ENCODE results near the gene SYNE3.

DNA sequence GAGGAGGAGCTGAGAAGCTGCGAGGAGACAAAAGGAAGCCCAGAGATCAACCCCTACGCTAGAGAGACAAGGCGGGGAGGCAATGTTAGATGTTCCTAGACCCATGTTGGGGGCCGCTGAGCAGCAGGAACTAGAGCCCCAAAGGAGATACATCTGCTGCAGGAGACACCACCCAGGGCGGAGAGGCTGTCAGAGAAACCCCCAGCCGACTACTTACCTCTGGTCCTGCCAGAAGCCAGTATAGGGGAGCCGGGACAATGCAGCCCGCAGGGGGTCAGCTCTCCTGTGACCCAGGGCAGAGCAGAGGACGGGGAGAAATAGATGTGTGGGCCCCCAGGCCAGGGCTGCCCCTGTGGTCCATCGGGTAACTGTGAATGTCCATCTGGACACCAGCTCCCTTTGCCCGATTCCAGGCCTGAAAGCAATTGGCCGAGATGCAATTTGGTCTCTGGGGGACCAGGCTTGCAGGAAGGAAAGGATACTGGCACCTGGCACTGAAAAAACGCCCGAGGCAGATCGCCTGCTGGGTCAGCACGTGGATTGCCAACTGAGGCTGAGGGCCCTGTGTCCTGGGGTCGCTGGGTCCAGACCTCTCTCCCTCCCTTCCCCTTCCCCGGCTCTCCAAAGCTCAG is 34.9 kb downstream of the SYNE3 start:
- TF ChIP-seq, protein P1, sequence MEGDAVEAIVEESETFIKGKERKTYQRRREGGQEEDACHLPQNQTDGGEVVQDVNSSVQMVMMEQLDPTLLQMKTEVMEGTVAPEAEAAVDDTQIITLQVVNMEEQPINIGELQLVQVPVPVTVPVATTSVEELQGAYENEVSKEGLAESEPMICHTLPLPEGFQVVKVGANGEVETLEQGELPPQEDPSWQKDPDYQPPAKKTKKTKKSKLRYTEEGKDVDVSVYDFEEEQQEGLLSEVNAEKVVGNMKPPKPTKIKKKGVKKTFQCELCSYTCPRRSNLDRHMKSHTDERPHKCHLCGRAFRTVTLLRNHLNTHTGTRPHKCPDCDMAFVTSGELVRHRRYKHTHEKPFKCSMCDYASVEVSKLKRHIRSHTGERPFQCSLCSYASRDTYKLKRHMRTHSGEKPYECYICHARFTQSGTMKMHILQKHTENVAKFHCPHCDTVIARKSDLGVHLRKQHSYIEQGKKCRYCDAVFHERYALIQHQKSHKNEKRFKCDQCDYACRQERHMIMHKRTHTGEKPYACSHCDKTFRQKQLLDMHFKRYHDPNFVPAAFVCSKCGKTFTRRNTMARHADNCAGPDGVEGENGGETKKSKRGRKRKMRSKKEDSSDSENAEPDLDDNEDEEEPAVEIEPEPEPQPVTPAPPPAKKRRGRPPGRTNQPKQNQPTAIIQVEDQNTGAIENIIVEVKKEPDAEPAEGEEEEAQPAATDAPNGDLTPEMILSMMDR (IDR thresholded peaks at IDR 0.05): no peak
- no peak for TF ChIP-seq POLR2A (IDR thresholded peaks at IDR 0.05)
